DMS53 treated with DMSO at 0.1 percent for 48 hours (cell line): ENCODE data around the gene CPZ.

Experiments
- DNase-seq: peaks from one replicate; lab custom pipeline; 2025; ENCODE audit not compliant: unreplicated experiment; lab: John Stamatoyannopoulos, UW

The CPZ gene

DNA sequence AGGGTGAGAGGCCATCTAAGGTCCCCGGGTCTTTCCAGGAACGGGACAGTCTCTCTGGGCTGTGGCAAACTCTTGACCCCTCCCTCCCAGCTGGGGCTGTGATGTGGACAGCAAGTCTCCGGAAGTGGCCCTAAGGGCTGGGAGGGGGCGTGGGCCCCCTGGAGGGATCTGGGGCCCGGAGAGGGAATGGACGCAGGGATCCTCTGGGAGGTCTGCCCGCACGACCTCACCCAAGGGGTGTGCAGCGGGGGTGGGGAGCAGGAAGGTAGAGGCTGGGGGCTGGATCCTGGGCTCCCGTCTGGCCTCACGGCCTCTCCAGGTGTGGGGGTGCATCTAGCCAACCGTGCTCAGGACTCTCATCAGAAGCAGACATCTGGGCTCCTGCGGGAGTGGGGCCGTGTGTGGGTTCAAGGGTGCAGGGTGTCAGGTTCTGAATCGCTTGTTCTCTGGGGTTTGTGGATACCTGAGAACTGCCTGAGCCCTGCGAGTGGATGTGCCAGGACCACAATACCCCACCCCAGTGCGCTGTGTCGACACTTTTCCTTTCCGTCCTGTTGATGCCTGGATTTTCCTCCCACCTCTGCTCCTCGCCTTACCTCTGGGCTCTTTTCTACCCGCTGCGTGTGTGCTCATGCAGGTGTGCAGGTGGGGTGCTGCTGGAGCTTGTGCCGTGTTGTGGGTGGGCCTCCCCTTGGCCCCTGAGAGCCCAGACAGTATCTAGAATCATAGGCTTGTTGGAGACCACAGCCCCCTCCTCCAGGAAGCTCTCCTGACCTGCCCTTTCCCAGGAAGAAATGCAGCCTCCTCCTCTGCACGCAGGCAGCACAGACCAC lies 915 bp downstream of the CPZ start:
- DNase-seq, result no peak

DNA sequence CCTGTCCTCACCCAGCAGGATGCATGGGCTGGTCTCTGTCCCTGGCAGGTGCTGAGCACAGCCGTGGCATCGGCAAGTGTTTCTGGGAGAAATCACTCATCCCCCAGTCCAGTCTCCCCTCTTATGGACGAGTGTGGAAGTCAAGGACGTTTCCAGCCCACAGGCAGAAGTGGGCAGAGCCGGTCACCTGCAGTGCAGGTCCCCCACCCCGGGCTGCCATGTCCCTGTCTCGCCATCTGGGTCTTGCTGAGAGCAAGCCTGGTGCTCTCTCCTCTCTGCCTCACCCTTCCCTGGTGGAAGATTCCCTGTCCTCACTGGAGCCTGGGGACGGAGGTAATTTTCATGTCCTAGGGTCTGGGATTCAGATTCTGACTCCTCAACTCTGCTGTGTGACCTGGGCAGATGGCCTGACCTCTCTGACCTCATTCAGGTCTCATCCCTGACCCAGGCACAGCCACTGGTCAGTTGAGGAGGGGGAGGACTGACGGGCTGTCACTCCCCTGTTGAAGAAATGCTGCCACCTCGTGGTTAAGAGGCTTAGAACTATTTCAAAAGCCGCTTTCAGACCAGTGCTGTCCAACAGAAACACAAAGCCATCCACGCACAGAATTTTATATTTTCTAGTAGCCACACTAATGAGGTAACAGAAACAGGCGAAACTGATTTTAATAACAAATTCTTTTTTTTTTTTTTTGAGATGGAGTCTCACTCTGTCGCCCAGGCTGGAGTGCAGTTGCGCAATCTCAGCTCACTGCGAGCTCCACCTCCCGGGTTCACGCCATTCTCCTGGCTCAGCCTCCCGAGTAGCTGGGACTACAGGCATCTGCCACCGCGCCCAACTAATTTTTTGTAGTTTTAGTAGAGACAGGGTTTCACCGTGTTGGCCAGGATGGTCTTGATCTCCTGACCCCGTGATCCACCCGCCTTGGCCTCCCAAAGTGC lies 1.8 kb downstream of the CPZ start:
- DNase-seq, result peak; percentile 63

- DNase-seq, result no peak
Measured at GRCh38 chr4:8595237-8596087, 2.9 kb downstream of the CPZ start.

DNA sequence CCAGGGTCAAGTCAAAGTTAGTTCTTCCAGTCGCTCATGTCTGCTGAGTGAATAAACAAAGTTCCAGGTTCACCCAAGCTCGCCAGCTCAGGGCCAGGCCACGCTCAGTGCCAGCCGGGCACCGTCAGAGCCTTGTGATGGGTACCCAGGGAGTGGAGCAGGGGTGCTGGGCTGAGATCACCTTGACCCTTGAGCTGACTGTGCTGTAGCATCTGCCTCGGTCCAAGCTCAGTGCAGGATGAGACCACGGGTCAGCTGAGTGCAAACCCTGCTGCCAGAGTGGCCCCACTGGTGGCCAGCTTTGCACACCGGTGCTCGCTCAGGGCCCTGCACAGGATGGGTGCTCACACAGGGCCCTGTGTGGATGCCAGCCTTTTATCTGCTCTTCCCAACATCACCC lies 4.3 kb downstream of the CPZ start:
- DNase-seq, result no peak

DNA sequence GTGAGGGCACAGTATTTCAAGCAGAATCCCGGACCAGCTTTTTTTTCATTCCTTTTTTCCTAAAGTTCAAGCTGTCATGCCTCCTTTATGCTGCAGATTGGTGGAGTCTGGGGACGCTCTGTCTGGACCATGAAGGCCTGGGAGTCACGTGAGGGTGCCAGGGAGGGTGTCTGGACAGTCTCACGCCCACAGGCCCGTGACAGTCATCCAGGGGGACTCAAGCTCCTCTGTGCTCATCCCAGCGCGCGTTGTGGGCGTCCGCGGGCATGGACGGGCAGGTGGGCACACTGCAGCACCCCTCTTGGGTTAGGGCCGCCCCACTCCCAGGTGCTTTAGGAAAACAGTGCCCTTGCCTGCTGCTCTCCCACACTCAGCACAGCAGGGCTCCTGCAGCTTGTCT lies 4.8 kb downstream of the CPZ start:
- no peak for DNase-seq

DNA sequence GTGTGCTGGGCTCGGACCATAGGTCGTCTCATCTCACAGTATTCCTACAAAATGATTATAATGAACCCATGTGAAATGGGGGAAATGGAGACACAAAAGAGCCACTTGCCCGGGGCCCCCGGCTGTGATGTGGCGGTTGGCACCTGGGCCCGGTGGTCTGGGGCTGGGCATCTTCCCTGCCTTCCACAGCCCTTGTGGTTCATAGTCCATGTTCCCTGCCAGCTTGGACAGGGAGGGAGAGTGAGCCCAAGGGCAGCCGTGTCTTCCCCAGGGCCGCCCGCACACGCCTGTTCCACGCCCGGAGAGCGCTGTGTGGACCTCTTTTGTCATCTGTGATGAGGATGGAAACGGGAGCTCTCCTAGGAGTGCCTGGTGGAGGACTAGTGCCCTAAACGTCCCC lies 5.2 kb downstream of the CPZ start:
- no peak for DNase-seq

- no peak for DNase-seq
Measured at GRCh38 chr4:8598391-8599090, 6.0 kb downstream of the CPZ start.

DNA sequence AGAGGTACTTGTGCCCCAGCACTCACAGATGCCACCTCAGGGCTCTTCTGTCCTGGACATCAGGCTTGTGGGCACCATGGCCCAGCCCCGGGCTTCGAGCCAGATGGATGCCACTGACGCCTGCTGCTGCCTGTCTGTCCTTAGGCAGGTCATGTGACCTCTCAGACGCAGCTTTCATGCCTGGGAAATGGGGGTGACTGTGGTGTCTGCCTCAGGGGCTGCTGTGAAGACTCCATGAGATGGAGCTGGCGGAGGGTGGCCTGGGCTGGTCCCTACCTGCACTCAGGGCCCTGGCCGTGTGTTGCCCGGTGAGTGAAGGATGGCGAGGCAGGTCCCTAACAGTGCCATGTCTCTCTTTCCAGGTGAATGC lies 6.5 kb downstream of the CPZ start:
- DNase-seq, result no peak

DNA sequence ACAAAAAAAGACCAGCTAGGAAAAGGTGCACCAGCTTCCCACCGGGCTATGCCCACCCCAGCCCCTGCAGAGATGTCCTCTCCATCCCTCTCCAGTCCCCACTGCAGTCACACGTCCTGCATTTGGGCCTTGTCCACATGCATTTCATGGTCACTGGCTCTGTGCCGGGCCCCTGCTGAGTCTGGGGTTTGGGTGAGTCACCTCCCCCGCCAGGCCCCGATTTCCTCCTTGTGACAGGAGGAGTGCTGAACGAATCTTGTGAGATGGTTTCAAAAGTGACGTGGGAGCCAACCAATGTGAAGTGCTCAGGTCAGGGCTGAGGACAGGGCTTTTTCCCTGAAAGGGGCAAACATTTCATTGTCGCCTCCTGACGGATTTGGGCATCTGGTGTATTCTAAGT lies 7.1 kb downstream of the CPZ start:
- DNase-seq, result no peak

- DNase-seq, result no peak
Measured at GRCh38 chr4:8600266-8600665, 7.7 kb downstream of the CPZ start.

- DNase-seq, result no peak
Measured at GRCh38 chr4:8600686-8601085, 8.1 kb downstream of the CPZ start.

GRCh38 chr4:8601086-8601485 lies 8.5 kb downstream of the CPZ start:
- DNase-seq, result no peak

GRCh38 chr4:8601556-8601955 lies 9.0 kb downstream of the CPZ start:
- DNase-seq, result no peak

GRCh38 chr4:8602686-8603430 lies 10.3 kb downstream of the CPZ start:
- DNase-seq, result no peak

GRCh38 chr4:8603931-8604330 lies 11.4 kb downstream of the CPZ start:
- DNase-seq, result no peak

DNA sequence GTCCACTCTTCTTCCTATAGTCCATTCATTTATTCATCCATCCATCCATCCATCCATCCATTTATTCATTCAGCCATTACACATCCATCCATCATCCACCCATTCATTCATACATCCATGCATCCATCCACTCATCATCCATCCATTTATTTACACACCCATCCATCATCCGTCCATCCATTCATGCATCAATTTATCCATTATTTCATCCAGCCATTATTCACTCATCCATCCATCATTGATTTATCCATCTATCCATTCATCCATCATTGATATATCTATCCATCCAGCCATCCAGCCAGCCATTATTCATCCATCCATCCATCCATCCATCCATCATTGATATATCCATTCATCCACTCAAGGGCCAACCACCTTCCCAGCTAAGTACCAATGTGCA lies 12.7 kb downstream of the CPZ start:
- no peak for DNase-seq

GRCh38 chr4:8606476-8606875 lies 13.9 kb downstream of the CPZ start:
- no peak for DNase-seq

DNA sequence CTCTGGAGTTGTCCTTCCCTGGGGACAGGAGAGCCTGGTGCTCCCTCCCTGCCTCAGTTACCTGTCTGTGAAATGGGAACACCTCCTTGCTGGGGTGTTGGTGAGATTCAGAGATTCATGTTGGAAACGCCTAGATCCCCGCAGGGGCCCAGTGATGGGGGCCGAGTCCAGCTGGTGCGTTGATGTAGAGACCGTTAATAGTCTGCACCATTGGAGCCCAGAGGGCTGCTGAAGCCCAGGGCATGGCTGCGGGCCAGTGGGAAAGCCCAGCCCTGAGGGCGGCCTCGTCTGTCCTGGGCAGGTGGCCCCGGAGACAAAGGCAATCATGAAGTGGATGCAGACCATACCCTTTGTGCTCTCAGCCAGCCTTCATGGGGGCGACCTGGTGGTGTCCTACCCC lies 14.4 kb downstream of the CPZ start:
- DNase-seq, result no peak

DNA sequence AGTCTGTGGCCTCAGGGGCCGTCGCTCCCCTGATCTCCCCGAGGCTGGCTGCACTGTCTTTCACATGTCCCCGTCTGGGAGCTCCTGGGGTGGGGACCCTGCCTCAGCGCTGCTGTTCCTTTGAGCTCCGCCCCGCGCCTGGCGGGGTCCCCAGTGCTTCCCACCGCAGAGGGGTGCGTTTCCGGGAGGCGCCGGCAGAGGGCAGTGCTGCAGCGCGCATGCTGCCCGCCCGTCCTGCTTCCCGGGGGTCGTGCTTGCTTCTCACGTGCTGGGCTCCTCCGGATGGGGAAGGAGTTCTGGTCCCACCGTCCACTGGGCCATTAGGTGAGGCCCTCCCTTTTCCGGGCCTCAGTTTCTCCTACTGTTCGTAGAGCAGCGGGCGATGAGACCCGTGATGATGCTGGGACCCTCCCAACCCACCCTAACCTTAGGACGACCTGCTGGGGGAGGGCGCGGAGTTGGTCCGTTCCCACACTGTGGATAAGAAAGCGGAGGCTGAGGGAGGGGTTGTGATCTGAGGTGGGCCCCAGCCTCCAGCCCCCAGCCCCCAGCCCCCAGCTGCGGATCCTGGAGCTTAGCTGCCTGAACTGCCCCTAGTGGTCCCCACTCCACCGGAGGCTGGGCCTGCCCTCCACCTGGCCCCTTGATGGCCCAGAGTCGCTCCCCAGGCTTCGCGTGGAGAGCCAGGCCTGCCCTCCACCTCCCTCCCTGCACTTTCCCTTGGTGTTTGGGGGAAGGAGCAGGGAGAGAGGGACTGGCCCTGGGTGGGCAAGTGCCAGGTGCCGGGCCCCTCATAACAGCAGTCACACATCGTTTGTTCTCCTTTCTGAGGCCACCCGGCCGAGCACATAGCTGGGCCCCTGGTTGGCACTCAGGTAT lies 15.3 kb downstream of the CPZ start:
- no peak for DNase-seq
